Kidney (tissue), 14 donors: Measurements from ENCODE around the gene EIF3L. TPM values are rescaled to one million over a fixed set of nuclear protein-coding genes. Genes with fewer than 3 reads are reported as not detected.

Experiments
- DNase-seq, 5 donors: peaks; one replicate each; pipeline ENCODE4 v3.0.0-alpha.2; 2013 to 2020
- FAIRE-seq: peaks from 2 replicates; lab custom pipeline; 2012; peaks lifted over from hg19 to GRCh38; lab: Jason Lieb, UNC
- H3K27ac ChIP-seq, 2 donors: one replicate each; pipeline ENCODE4 v1.7.0; 2013; ENCODE audit warnings: low read depth in 2 of 2, low read length in 2 of 2, inconsistent platforms in 1 of 2
- H3K27me3 ChIP-seq: one replicate; pipeline ENCODE4 v1.7.1; 2013; ENCODE audit warnings: low read length, inconsistent platforms; ENCODE audit not compliant: control insufficient read depth, insufficient read depth
- H3K36me3 ChIP-seq, 3 donors: one replicate each; pipeline versions ENCODE4 v1.7.0 to v1.7.1; 2013; ENCODE audit warnings: low read length in 3 of 3, control low read depth in 1 of 3, inconsistent platforms in 1 of 3; ENCODE audit not compliant: insufficient read depth in 3 of 3, control insufficient read depth in 2 of 3
- H3K4me1 ChIP-seq, 3 donors: one replicate each; pipeline versions ENCODE4 v1.7.0 to v1.7.1; 2013; ENCODE audit warnings: low read length in 3 of 3, inconsistent platforms in 1 of 3, low read depth in 1 of 3; ENCODE audit not compliant: control insufficient read depth in 2 of 3, insufficient read depth in 2 of 3
- H3K4me3 ChIP-seq, 3 donors: one replicate each; pipeline versions ENCODE4 v1.7.0 to v1.8.1; 2013; ENCODE audit warnings: low read length in 3 of 3, control low read depth in 1 of 3, inconsistent platforms in 1 of 3
- H3K9ac ChIP-seq, 3 donors: one replicate each; pipeline versions ENCODE4 v1.7.0 to v1.7.1; 2013; ENCODE audit warnings: low read length in 3 of 3, control low read depth in 1 of 3, inconsistent platforms in 1 of 3
- H3K9me3 ChIP-seq, 3 donors: one replicate each; pipeline versions ENCODE4 v1.7.0 to v1.7.1; 2013; ENCODE audit warnings: low read length in 3 of 3, control low read depth in 1 of 3, inconsistent platforms in 1 of 3; ENCODE audit not compliant: control insufficient read depth in 2 of 3, insufficient read depth in 1 of 3
- CTCF ChIP-seq: IDR thresholded peaks from 3 replicates; pipeline ENCODE4 v1.5.1; 2012; ENCODE audit warnings: mild to moderate bottlenecking, moderate library complexity, borderline replicate concordance; ENCODE audit not compliant: insufficient read depth; ENCODE audit errors: extremely low read depth
- intact Hi-C: fragments of 100-400 bp; cut with DNase I; formaldehyde crosslinking; loops from one replicate; pipeline ENCODE4 v1.11.1; 2022
- polyA plus RNA-seq: library from polyadenylated mRNA; stranded (reverse); fragments of 350-450 nt; fragmentation: Illumina TruSeq; extraction: RNeasy Lipid Tissue Mini Kit (QIAGEN cat#74804); gene quantifications from one replicate; pipeline ENCODE4 v1.2.3, GENCODE V29; 2014; ENCODE audit warnings: low read depth, low replicate concordance; ENCODE audit not compliant: insufficient read depth
- total RNA-seq: library from RNA; stranded (reverse); fragmentation: NEBNext Ultra II Directional; extraction: Animal tissue kit (Norgen Biotek cat#: 25700); gene quantifications from one replicate; pipeline ENCODE4 v1.2.1, GENCODE V29; 2021
- donor health status: control.
- donor health status: control.
- donor health status: control.
- donor health status: control.
- donor health status: control.
- donor health status: DM: yes; HTN: yes; CAD: no.
- donor health status: Normal renal cell carcinoma (clear cell type).

Gene EIF3L
- total and polyA plus RNA-seq, 2 donors from 2014 or later, result 352 to 376 TPM

GRCh38 chr22:37870273-37870672 is 21.1 kb downstream of the EIF3L start:
- Histone ChIP-seq H3K9ac (no peak overlapping the region), H3K27me3 (no peaks in the 10 kb centered on the region), H3K4me1 (no peaks in the 10 kb centered on the region), H3K36me3 (peaks cover 10 to 48% (median 33%) of the 10 kb centered on the region in 3 donors), H3K4me3 (no peak overlapping the region), H3K27ac (no peak overlapping the region), H3K9me3 (no peaks in the 10 kb centered on the region)
- DNase-seq, result no peak
- no peak for FAIRE-seq
- TF ChIP-seq CTCF, result no peak
- intact Hi-C loops, result no loop called here

GRCh38 chr22:37880668-37881440 is 31.6 kb downstream of the EIF3L start:
- no peak for FAIRE-seq

DNA sequence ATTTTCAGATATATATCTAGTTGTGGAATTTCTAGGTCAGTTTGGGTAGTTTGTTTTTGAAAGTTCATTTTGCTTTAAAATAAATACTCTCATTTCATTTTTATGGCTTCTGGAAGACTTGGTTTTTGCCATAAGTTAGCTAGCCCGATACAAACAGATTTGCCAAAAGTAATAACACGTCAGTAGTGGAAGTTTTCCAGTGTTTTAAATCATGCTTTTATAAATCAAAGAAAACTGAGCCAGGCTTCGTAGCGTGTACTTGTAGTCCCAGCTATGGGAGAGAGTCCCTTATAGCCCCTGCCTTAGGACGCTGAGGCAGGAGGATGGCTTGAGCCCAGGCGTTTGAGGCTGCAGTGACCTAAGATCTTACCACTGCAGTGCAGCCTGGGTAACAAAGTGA is 35.2 kb downstream of the EIF3L start:
- H3K36me3 ChIP-seq, result peaks cover 4 to 22% (median 15%) of the 10 kb centered on the region in 3 donors
- no peak for FAIRE-seq
- intact Hi-C loops, result no loop called here

More at GRCh38 chr22:37880668-37881440, 31.6 kb downstream of the EIF3L start:
- Histone ChIP-seq H3K27me3 (no peaks in the 10 kb centered on the region), H3K27ac (no peak overlapping the region), H3K36me3 (peaks cover 10 to 36% (median 20%) of the 10 kb centered on the region in 3 donors), H3K9me3 (no peaks in the 10 kb centered on the region), H3K4me3 (no peak overlapping the region), H3K9ac (no peak overlapping the region), H3K4me1 (no peaks in the 10 kb centered on the region)
- peak in 1 of 5 donors; percentile 12 for DNase-seq
- TF ChIP-seq CTCF, result no peak
- intact Hi-C loops, result no loop called here

More for the DNA sequence above, 35.2 kb downstream of the EIF3L start:
- H3K27ac ChIP-seq, result no peak overlapping the region
- H3K9ac ChIP-seq, result no peak overlapping the region
- peak in 2 of 5 donors; percentile 67 to 91 for DNase-seq
- no peaks in the 10 kb centered on the region for H3K4me1 ChIP-seq
- H3K27me3 ChIP-seq, result no peaks in the 10 kb centered on the region
- no peak overlapping the region for H3K4me3 ChIP-seq
- H3K9me3 ChIP-seq, result no peaks in the 10 kb centered on the region
- TF ChIP-seq CTCF, result no peak
